ENCODE data around the gene DCDC2.
"Not testable (repeated sequence)": the region's sequence is repeated elsewhere in the genome, so short reads cannot be mapped to it uniquely, and the experiment has no call there.

The DCDC2 gene

DNA sequence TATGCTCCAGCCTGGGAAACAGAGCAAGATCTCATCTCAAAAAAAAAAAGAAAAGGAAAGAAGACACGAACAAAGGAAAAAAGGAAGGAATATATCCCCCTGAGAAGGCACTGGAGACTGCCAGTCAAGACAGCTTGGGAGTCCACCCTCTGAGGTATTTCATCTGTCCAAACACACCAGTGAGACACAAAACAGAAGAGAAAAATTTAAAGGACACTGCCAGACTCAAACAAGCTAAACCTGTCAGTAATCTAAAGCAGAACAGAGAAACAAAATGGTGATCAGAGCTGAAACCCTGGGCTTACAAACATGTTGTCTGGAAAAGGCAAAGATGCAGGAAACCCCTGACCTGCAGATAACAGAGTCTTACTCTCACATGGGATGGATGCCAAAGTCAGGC lies 114.9 kb downstream of the DCDC2 start:
- no peak for DNase-seq
- TF ChIP-seq GATA1 (IDR thresholded peaks at IDR 0.05; ENCODE audit: low read depth, low read length) (no peak), POLR2A (IDR thresholded peaks at IDR 0.05; ENCODE audit: low read length) (no peak)

DNA sequence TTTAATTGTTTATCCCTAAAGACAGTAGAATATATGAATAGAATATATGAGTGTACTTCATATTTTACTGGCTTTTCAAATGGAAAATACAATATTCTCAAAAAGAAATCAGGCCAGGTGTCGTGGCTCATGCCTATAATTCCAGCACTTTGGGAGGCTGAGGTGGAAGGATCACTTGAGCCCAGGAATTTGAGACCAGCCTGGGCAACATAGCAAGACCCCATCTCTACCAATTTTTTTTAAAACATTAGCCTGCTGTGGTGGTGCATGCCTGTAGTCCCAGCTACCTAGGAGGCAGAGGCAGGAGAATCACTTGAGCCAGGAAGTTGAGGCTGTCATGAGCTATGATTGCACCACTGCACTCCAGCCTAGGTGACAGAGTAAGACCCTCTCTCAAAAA lies 116.1 kb downstream of the DCDC2 start:
- not testable (repeated sequence) for DNase-seq

DNA sequence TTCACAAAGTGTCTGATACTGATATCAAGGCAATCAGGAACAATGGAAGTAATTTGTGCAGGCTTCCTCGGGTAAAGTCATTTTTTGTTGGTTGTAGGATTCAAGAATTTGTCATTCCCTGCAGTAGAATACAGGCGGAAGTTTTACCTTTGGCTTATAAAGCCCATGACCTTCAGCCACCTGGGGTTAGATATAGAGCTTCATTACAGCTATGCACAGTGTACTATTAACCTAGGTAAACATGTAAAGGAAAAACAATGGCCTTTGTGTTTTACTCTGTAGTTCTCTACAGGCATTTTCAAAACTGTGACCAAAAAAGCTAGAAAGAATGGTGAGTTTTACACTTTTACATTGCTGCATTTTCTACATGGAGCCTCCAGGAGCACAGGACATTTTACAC lies 116.9 kb downstream of the DCDC2 start:
- DNase-seq: no peak
- no peak for TF ChIP-seq POLR2A (IDR thresholded peaks at IDR 0.05; ENCODE audit: low read length)
- TF ChIP-seq GATA1 (IDR thresholded peaks at IDR 0.05; ENCODE audit: low read depth, low read length): no peak

DNA sequence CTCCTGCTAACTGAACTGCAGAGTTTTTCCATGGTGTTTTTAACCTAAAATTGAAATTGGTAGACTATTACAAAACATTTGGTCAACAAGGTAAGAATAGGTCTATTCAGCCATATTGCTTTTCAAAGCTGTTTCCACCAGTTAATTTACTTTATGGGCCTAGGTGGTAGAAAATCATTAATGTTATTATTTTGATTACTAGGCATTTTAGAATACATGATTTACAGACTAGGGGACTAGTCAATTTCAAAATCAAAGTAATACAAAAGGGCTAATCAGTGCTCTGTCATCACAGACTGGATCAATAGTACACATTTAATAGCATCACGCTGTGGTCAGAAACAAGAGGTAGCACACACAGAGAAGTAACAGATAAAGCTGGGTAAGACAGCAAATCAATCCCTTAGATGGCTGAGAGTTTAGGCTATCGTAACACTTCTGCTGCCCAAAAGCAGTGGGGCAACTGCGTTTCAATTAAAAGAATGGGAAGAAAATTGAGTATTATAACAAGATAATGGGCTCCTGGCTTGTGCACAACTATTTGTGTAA lies 117.4 kb downstream of the DCDC2 start:
- no peak for DNase-seq
- TF ChIP-seq POLR2A (IDR thresholded peaks at IDR 0.05; ENCODE audit: low read length): no peak
- TF ChIP-seq GATA1 (IDR thresholded peaks at IDR 0.05; ENCODE audit: low read depth, low read length): no peak

DNA sequence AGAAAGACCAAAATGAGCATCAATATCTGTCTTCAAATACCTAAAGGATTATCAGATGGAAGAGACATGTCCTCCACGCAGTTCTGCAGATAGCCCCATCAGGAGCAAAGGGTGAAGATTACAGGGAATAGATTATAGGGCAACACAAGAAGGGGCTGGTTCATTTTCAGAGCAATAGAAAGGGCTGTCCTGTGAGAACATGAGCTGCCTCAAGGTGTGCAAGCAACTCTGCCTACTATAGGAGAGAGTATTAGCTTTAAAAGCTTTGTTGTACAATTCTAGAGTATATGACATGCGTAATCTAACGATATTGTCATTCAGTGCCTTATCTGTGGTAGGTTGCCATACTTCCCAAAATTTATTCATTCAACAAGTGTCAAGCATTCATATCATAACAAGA lies 119.2 kb downstream of the DCDC2 start:
- TF ChIP-seq POLR2A (IDR thresholded peaks at IDR 0.05; ENCODE audit: low read length) (no peak), GATA1 (IDR thresholded peaks at IDR 0.05; ENCODE audit: low read depth, low read length) (no peak)
- DNase-seq: no peak

DNA sequence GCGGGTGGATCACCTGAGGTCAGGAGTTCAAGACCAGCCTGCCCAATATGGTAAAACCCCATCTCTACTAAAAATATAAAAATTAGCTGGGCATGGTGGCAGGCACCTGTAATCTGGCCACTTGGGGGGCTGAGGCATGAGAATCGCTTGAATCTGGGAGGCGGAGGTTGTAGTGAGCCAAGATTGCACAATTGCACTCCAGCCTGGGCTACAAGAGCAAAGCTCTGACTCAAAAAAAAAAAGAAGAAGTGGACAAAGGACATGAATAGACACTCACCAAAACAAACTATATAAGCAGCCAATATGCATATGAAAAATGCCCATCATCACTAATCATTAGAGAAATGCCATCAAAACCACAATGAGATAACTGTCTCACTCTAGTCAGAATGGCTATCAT lies 121.1 kb downstream of the DCDC2 start:
- DNase-seq: not testable (repeated sequence)

DNA sequence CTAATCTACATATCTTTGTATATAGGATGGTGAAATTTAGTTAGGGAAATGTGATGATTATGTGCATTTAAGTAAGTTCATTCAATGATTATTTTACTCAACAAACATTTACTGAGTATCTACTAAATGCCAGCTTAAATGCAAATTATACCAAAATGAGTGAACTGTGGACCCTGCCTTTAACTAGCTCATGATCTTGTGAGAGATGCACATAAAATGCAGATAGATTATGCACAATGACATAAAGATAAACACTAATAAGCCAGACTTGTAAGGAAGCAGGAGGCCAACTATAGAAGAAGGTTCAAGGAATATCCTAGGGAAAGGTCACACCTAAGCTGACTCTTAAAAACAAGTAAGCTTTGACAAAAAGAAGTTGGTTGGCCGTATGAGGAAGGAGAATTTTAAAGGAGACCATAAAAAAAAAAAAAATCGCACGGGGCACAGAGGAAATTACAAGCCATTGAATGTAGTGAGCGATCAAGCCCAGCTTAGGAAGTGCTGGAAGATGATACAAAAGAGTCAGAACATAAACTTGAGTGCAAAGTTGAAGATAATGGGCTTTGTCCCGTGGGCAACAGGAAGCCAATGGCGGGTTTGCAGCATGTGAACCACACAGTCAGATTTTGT lies 123.9 kb downstream of the DCDC2 start:
- TF ChIP-seq GATA1 (IDR thresholded peaks at IDR 0.05; ENCODE audit: low read depth, low read length) (no peak), POLR2A (IDR thresholded peaks at IDR 0.05; ENCODE audit: low read length) (no peak)
- DNase-seq: no peak

DNA sequence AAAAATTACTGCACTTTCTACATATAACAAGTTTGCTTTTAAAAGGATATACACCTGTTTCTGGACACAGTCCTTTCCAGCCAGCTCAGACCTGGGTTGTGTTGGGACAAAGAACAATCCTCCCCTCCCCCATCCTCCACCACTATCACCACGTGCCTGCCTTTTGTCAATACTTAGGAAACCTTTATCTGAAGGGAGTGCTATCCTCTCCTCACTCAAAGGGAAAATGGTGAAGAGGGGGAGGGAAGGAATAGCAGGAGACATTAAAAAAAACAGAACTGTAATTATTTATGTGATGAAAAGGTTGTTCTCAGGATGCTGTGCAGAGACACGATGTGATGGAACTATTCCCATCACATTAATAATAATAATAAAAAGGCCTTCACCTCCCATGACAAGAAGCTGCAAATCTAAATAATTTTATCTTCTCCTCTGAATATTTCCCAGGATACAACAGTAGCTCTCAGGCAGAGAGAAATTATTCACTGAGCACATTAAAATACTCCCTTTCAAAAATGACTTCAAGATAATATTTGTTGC lies 126.4 kb downstream of the DCDC2 start:
- DNase-seq: no peak
- TF ChIP-seq POLR2A (IDR thresholded peaks at IDR 0.05; ENCODE audit: low read length): no peak
- TF ChIP-seq GATA1 (IDR thresholded peaks at IDR 0.05; ENCODE audit: low read depth, low read length): no peak

DNA sequence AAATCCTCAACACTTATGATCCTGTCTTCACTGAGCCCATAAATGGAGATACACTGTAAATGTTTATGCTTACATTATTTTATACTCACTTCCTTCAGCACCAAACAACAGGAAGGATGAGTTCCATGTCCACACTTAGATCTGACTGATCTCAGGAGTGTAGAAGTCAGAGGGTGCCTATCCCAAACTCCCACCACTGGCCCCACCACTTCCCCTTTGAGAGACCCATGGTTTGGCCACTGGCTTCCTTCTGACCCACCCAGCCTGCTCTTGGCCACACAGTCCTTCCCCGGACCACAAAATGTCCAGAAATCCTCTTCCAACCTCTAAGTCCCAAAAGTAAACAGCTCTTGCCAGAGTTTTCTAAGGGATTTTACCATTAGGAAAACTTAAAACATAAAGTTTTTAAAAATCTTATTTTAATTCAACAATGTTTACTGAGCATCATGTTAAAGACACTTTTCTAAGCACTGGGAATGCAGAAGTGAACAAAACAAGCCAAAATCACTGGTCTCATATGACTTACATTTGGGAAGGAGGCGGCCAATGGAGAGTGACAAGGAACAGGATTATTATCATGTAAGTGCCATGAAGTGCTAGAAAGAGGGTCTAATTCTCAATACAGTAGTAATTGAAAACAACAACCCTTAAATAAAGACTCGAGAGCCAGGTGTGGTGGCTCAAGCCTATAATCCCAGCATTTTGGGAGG lies 128.0 kb downstream of the DCDC2 start:
- TF ChIP-seq GATA1 (IDR thresholded peaks at IDR 0.05; ENCODE audit: low read depth, low read length) (no peak), POLR2A (IDR thresholded peaks at IDR 0.05; ENCODE audit: low read length) (no peak)
- DNase-seq: no peak

DNA sequence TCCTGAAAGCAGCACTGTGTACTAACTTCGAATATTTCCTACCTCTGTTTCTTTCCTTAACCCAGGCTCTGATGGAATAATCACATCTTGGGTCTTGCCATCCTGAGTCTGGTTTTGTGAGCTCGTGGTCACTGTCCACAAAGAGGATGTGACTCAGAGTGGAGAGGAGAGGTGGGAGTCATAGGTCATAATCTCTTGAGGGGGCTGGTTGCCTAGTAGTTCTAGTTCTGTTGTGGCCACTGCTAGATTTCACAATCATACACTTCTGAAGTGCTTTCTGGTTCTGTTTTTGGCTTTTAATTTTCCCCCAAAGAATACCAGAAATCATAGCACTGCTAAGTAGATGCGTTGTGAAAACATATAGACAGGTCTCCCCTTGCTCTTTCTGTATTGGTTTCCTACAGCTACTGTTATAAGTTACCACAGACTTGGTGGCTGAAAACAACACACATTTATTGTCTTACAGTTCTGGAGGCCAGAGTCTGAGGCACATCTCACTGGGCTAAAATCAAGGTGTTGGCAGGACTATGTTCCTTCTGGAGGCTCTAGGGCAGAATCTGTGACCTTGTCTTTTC lies 129.1 kb downstream of the DCDC2 start:
- TF ChIP-seq POLR2A (IDR thresholded peaks at IDR 0.05; ENCODE audit: low read length) (no peak), GATA1 (IDR thresholded peaks at IDR 0.05; ENCODE audit: low read depth, low read length) (no peak)
- DNase-seq: no peak

DNA sequence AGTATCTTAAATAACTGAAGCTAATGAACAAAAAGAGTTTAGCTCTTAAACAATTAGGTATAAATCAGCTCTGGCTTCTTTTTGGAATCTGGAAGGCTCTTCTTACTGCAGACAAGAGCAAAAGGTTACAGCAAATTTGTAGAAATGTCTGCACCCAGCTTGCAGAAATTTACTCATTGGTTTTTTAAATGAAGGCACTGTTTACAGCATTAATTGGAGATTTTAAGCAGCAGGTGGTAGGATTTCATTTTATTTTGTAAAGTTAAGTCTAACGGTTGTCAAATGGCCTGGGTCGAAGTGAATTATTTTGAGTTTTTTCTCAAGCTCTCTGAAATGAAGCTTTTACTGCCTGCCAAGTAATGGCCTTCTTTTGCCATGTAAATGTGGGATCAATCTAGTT lies 129.7 kb downstream of the DCDC2 start:
- no peak for TF ChIP-seq GATA1 (IDR thresholded peaks at IDR 0.05; ENCODE audit: low read depth, low read length)
- no peak for TF ChIP-seq POLR2A (IDR thresholded peaks at IDR 0.05; ENCODE audit: low read length)
- DNase-seq: no peak

DNA sequence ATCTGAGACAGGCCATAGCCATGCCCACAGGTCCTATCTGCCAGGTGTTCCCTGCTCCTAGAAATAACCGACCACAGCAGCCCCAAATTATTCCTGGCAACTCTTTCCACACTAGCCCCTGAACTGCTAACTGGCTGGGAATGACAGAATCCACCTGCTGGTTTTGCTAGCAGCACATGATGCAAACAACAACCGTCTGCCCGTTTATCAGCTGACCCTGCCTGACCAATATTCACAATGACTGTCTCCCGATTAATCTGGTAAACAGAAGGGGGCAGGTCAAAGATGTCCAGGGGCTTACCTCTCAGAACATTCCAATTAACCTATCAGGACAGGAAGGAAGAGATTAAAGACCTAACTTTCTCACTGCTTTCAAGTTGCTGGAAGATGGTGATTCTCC lies 130.3 kb downstream of the DCDC2 start:
- TF ChIP-seq POLR2A (IDR thresholded peaks at IDR 0.05; ENCODE audit: low read length) (no peak), GATA1 (IDR thresholded peaks at IDR 0.05; ENCODE audit: low read depth, low read length) (no peak)

DNA sequence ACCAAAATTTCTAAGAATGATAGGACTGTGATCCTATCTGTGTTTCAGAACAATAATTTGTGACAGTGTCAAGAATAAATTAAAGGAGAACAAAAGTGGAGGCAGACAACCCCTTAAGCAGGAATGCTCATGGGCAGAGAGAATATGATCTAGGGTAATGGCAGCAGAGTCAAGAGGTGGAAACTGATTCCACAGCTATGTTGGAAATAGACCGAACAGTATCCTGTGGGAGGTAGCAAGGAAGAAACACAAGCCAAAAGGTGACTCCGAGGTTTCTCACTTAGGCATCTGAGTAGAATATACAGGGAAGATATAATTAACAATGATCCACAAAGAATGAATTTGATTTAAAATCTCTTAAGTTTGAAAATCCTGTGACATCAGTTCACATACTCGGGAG lies 131.3 kb downstream of the DCDC2 start:
- no peak for DNase-seq
- TF ChIP-seq POLR2A (IDR thresholded peaks at IDR 0.05; ENCODE audit: low read length): no peak
- TF ChIP-seq GATA1 (IDR thresholded peaks at IDR 0.05; ENCODE audit: low read depth, low read length): no peak

More for the DNA sequence above, 130.3 kb downstream of the DCDC2 start:
- no peak for DNase-seq

DNA sequence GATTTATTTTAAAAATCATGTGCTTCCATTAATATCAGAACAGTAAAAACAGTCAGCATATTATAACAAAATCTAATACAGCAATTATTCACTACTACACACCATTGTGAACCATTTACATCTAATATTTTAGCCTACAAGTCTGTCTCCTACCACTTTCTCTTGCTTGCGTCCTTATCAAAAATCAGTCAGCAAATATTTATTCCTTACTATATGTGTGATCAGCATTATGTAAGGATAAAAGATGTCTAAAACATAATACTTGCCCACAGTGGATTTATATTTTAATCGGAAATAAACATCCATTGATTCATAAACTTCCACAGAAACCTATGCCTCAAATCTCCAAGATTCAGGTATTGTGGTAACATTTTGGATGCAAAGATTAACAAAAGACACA lies 132.0 kb downstream of the DCDC2 start:
- no peak for DNase-seq

More for the DNA sequence above, 132.0 kb downstream of the DCDC2 start:
- no peak for TF ChIP-seq POLR2A (IDR thresholded peaks at IDR 0.05; ENCODE audit: low read length)
- no peak for TF ChIP-seq GATA1 (IDR thresholded peaks at IDR 0.05; ENCODE audit: low read depth, low read length)
